ENCODE data around the gene RHBDF2. TPM values are rescaled to one million over a fixed set of nuclear protein-coding genes. Genes with fewer than 3 reads are reported as not detected.

Gene RHBDF2
- 10 to 100 TPM; 45.9 to 82.6 (median 52.6) TPM for total RNA-seq

GRCh38 chr17:76501018-76501826 lies at the start of gene RHBDF2:
Gene RHBDF2, minus strand, starts transcription at chr17:76501423. Its CDS starts 19,899 bp downstream, at chr17:76481524.
- peaks cover 50% of the 10 kb centered on the region for H3K4me1 ChIP-seq

GRCh38 chr17:76549539-76549938 lies 48.3 kb upstream of the RHBDF2 start:
- no peak for TF ChIP-seq POLR2AphosphoS5 (IDR thresholded peaks at IDR 0.05)
- no peak for TF ChIP-seq CTCF (IDR thresholded peaks at IDR 0.05)
- no peak for TF ChIP-seq POLR2A (IDR thresholded peaks at IDR 0.05)
- TF ChIP-seq EP300 (IDR thresholded peaks at IDR 0.05) = no peak
- 83% methylated on average over 7 of the region's 7 CpGs for WGBS
- H3K27ac ChIP-seq = peak overlapping the region; percentile 11
- peaks cover 55% of the 10 kb centered on the region for H3K4me1 ChIP-seq
- DNase-seq (ENCODE audit: low spot score in 2 of 2) = no peak
- H3K36me3 ChIP-seq = no peaks in the 10 kb centered on the region
- H3K4me3 ChIP-seq = no peak overlapping the region
- H3K27me3 ChIP-seq = no peaks in the 10 kb centered on the region
- no peaks in the 10 kb centered on the region for H3K9me3 ChIP-seq

More at GRCh38 chr17:76501018-76501826, at the start of gene RHBDF2:
- peak within 1 kb of the TSS; percentile 69 for H3K4me3 ChIP-seq
- 4% methylated on average over 21 of the region's 72 CpGs for WGBS
- H3K27me3 ChIP-seq = no peaks in the 10 kb centered on the region
- H3K27ac ChIP-seq = peak within 1 kb of the TSS; percentile 85
- TF ChIP-seq CTCF (IDR thresholded peaks at IDR 0.05) (no peak), POLR2A (IDR thresholded peaks at IDR 0.05) (peak; percentile 46 to 65), EP300 (IDR thresholded peaks at IDR 0.05) (no peak), POLR2AphosphoS5 (IDR thresholded peaks at IDR 0.05) (no peak)
- no peaks in the 10 kb centered on the region for H3K36me3 ChIP-seq
- DNase-seq (ENCODE audit: low spot score in 2 of 2) = peak; percentile 91 to 92
- no peaks in the 10 kb centered on the region for H3K9me3 ChIP-seq

- H3K4me1 ChIP-seq = peaks cover 56% of the 10 kb centered on the region
- no peaks in the 10 kb centered on the region for H3K9me3 ChIP-seq
- TF ChIP-seq EP300 (IDR thresholded peaks at IDR 0.05) (no peak), POLR2A (IDR thresholded peaks at IDR 0.05) (no peak), POLR2AphosphoS5 (IDR thresholded peaks at IDR 0.05) (no peak), CTCF (IDR thresholded peaks at IDR 0.05) (no peak)
- H3K27ac ChIP-seq = no peak overlapping the region
- no peak for DNase-seq (ENCODE audit: low spot score in 2 of 2)
- H3K27me3 ChIP-seq = no peaks in the 10 kb centered on the region
- no peak overlapping the region for H3K4me3 ChIP-seq
- WGBS = 90% methylated on average over 9 of the region's 9 CpGs
- H3K36me3 ChIP-seq = no peaks in the 10 kb centered on the region
These were observed 47.9 kb upstream of the RHBDF2 start for GRCh38 chr17:76549215-76549518.

- WGBS = 69% methylated on average over 9 of the region's 9 CpGs
These were observed 47.4 kb upstream of the RHBDF2 start for GRCh38 chr17:76548378-76549214.

More at GRCh38 chr17:76548378-76549214, 47.4 kb upstream of the RHBDF2 start:
- Histone ChIP-seq H3K27me3 (no peaks in the 10 kb centered on the region), H3K27ac (no peak overlapping the region), H3K9me3 (no peaks in the 10 kb centered on the region), H3K4me1 (peaks cover 61% of the 10 kb centered on the region), H3K36me3 (no peaks in the 10 kb centered on the region), H3K4me3 (no peak overlapping the region)
- DNase-seq (ENCODE audit: low spot score in 2 of 2) = no peak
- TF ChIP-seq EP300 (IDR thresholded peaks at IDR 0.05) = no peak
- no peak for TF ChIP-seq POLR2AphosphoS5 (IDR thresholded peaks at IDR 0.05)
- no peak for TF ChIP-seq CTCF (IDR thresholded peaks at IDR 0.05)
- no peak for TF ChIP-seq POLR2A (IDR thresholded peaks at IDR 0.05)

All from suprapubic skin (tissue), 4 donors.